ENCODE measurements around the gene ENSA.

GRCh38 chr1:150621497-150622302 lies 7.7 kb downstream of the ENSA start:
- TF ChIP-seq CTCF (IDR thresholded peaks at IDR 0.05) (peak; percentile 81), TCF7L2 (IDR thresholded peaks at IDR 0.05; ENCODE audit: low read depth, low read length) (no peak)

Data from Panc1 (cell line).